ENCODE results near the gene CKAP4.

The CKAP4 gene

GRCh38 chr12:106248312-106248845, 559 bp upstream of the CKAP4 start:
- H3K4me1 ChIP-seq (ENCODE audit: control insufficient read depth, low read length), result peaks cover 46% of the 10 kb centered on the region
- H3K9me3 ChIP-seq (ENCODE audit: control insufficient read depth, insufficient read depth, low read length), result no peaks in the 10 kb centered on the region
- peaks cover 21% of the 10 kb centered on the region for H3F3A ChIP-seq (ENCODE audit: control insufficient read depth, insufficient read depth)
- H3K79me2 ChIP-seq (ENCODE audit: control insufficient read depth, low read length), result peaks cover 6% of the 10 kb centered on the region; the same call in 1 of the 2 replicates
- no peaks in the 10 kb centered on the region for H3K9me2 ChIP-seq (replicated peaks; ENCODE audit: control insufficient read depth, low read length)
- H3K27me3 ChIP-seq (ENCODE audit: control insufficient read depth, low read length), result no peaks in the 10 kb centered on the region
- no peaks in the 10 kb centered on the region for H3K36me3 ChIP-seq (ENCODE audit: control insufficient read depth, low read length)
- TF ChIP-seq CTCF (IDR thresholded peaks at IDR 0.05; ENCODE audit: low read depth, low read length, poor library complexity, severe bottlenecking), result no peak
- TF ChIP-seq EZH2phosphoT487 (IDR thresholded peaks at IDR 0.05; ENCODE audit: borderline replicate concordance, low read length), result no peak
- H3K27ac ChIP-seq (ENCODE audit: low read depth, low read length), result peak overlapping the region; percentile 89
- H4K20me1 ChIP-seq (ENCODE audit: control insufficient read depth, insufficient read depth, low read depth, low read length), result no peaks in the 10 kb centered on the region
- peak overlapping the region; percentile 92 for H3K4me2 ChIP-seq (ENCODE audit: low read length)
- H3K4me3 ChIP-seq (ENCODE audit: low read length), result peak overlapping the region; percentile 74

DNA sequence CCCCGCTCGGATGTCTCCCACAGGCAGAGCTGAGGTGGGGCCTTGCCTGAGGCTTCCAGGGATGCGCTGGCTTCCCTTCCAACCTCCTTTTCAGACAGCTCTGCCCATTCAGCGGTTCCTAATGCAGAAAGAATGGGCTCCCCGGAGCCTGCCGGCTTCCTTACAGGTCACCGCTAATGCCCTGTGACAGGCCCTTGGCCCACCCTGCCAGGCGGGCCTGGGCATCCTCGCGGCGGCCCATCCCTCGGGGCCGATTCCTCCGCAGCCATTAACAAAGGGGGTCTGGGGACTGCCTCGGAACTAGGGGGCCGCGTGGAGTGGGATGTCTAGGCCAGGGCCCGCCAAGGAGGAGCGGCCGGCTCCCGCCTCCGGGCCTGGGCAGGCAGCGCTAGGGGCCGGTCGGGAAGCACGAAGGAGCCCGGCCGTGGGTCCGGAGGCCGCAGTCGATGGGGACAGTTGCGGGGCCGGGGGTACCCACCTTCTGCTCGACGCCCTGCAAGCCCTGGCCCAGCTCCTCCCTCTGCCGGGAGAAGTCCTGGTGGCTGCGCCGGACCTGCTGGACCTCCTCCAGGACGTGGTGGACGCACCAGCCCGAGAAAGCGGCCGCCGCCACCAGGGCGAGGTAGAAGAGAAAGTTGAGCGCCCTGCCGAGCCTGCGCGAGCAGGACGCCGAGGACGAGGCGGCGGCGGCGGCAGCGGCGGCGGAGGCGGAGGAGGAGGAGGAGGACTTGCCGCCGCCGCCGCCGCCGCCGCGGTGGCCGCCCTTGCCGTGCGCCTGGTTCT, 738 bp downstream of the CKAP4 start:
- Histone ChIP-seq H3K27ac (ENCODE audit: low read depth, low read length) (no peak overlapping the region; the same call in 1 of the 2 replicates), H3K36me3 (ENCODE audit: control insufficient read depth, low read length) (no peaks in the 10 kb centered on the region), H3K4me3 (ENCODE audit: low read length) (peak overlapping the region; percentile 74)

GRCh38 chr12:106245767-106246166, 2.1 kb downstream of the CKAP4 start:
- Histone ChIP-seq H3K36me3 (ENCODE audit: control insufficient read depth, low read length) (no peaks in the 10 kb centered on the region), H4K20me1 (ENCODE audit: control insufficient read depth, insufficient read depth, low read depth, low read length) (no peaks in the 10 kb centered on the region), H3F3A (ENCODE audit: control insufficient read depth, insufficient read depth) (peaks cover 21% of the 10 kb centered on the region), H3K4me2 (ENCODE audit: low read length) (no peak overlapping the region), H3K27me3 (ENCODE audit: control insufficient read depth, low read length) (no peaks in the 10 kb centered on the region), H3K27ac (ENCODE audit: low read depth, low read length) (no peak overlapping the region), H3K4me3 (ENCODE audit: low read length) (no peak overlapping the region), H3K79me2 (ENCODE audit: control insufficient read depth, low read length) (peaks cover 6% of the 10 kb centered on the region; the same call in 1 of the 2 replicates), H3K9me3 (ENCODE audit: control insufficient read depth, insufficient read depth, low read length) (no peaks in the 10 kb centered on the region), H3K4me1 (ENCODE audit: control insufficient read depth, low read length) (peaks cover 33% of the 10 kb centered on the region), H3K9me2 (replicated peaks; ENCODE audit: control insufficient read depth, low read length) (no peaks in the 10 kb centered on the region)
- no peak for TF ChIP-seq EZH2phosphoT487 (IDR thresholded peaks at IDR 0.05; ENCODE audit: borderline replicate concordance, low read length)
- TF ChIP-seq CTCF (IDR thresholded peaks at IDR 0.05; ENCODE audit: low read depth, low read length, poor library complexity, severe bottlenecking), result no peak

More for the DNA sequence above, 738 bp downstream of the CKAP4 start:
- Histone ChIP-seq H3K27me3 (ENCODE audit: control insufficient read depth, low read length) (no peaks in the 10 kb centered on the region), H3K4me1 (ENCODE audit: control insufficient read depth, low read length) (peaks cover 46% of the 10 kb centered on the region), H3K4me2 (ENCODE audit: low read length) (peak overlapping the region; percentile 80), H3F3A (ENCODE audit: control insufficient read depth, insufficient read depth) (peaks cover 21% of the 10 kb centered on the region), H4K20me1 (ENCODE audit: control insufficient read depth, insufficient read depth, low read depth, low read length) (no peaks in the 10 kb centered on the region), H3K79me2 (ENCODE audit: control insufficient read depth, low read length) (peaks cover 6% of the 10 kb centered on the region; the same call in 1 of the 2 replicates), H3K9me2 (replicated peaks; ENCODE audit: control insufficient read depth, low read length) (no peaks in the 10 kb centered on the region), H3K9me3 (ENCODE audit: control insufficient read depth, insufficient read depth, low read length) (no peaks in the 10 kb centered on the region)
- TF ChIP-seq EZH2phosphoT487 (IDR thresholded peaks at IDR 0.05; ENCODE audit: borderline replicate concordance, low read length), result no peak
- TF ChIP-seq CTCF (IDR thresholded peaks at IDR 0.05; ENCODE audit: low read depth, low read length, poor library complexity, severe bottlenecking), result no peak

All from DOHH2 (cell line).